ENCODE data around the gene ZNF536.

ZNF536 gene

GRCh38 chr19:30570194-30570593, 198.0 kb downstream of the ZNF536 start:
- no peak for DNase-seq

- DNase-seq, result no peak
These were observed 205.4 kb downstream of the ZNF536 start for GRCh38 chr19:30577551-30578105.

- no peak for DNase-seq
These were observed 207.2 kb downstream of the ZNF536 start for GRCh38 chr19:30579419-30579818.

- DNase-seq, result no peak
These were observed 208.5 kb downstream of the ZNF536 start for GRCh38 chr19:30580673-30581072.

- no peak for DNase-seq
These were observed 211.9 kb downstream of the ZNF536 start for GRCh38 chr19:30584090-30584489.

GRCh38 chr19:30587869-30588268, 215.7 kb downstream of the ZNF536 start:
- no peak for DNase-seq

- DNase-seq, result no peak
These were observed 218.5 kb downstream of the ZNF536 start for GRCh38 chr19:30590596-30591229.

- DNase-seq, result no peak
These were observed 221.2 kb downstream of the ZNF536 start for GRCh38 chr19:30593356-30593755.

- DNase-seq, result no peak
These were observed 222.0 kb downstream of the ZNF536 start for GRCh38 chr19:30593975-30594745.

- no peak for DNase-seq
These were observed 224.1 kb downstream of the ZNF536 start for GRCh38 chr19:30596268-30596667.

- no peak for DNase-seq
These were observed 224.7 kb downstream of the ZNF536 start for GRCh38 chr19:30596813-30597399.

- no peak for DNase-seq
These were observed 226.5 kb downstream of the ZNF536 start for GRCh38 chr19:30598688-30599087.

GRCh38 chr19:30602661-30603350, 230.6 kb downstream of the ZNF536 start:
- no peak for DNase-seq

- no peak for DNase-seq
These were observed 232.5 kb downstream of the ZNF536 start for GRCh38 chr19:30604657-30605056.

- DNase-seq, result no peak
These were observed 233.1 kb downstream of the ZNF536 start for GRCh38 chr19:30605333-30605732.

- no peak for DNase-seq
These were observed 234.2 kb downstream of the ZNF536 start for GRCh38 chr19:30606114-30607050.
